Naive thymus-derived CD4-positive, alpha-beta T cell (primary cell): ENCODE results near the gene ACTR3C. TPM values are rescaled to one million over a fixed set of nuclear protein-coding genes. Genes with fewer than 3 reads are reported as not detected.

Experiments used
- ATAC-seq: fragments of 150-1000 bp; cut with Tn5 transposase; 2 replicates; pipeline ENCODE4 v1.10.0; 2021; ENCODE audit warnings: mild to moderate bottlenecking, moderate library complexity
- CTCF ChIA-PET: fragments of 350-600 bp; sonication (Branson Sonifier 250); formaldehyde crosslinking; loops from one replicate; lab custom pipeline; 2021; ENCODE audit warnings: antibody characterized with exemption; lab: Charles Lee
- POLR2A ChIA-PET: fragments of 350-600 bp; sonication (Branson Sonifier 250); formaldehyde crosslinking; loops from one replicate; lab custom pipeline; 2021; ENCODE audit warnings: antibody characterized with exemption, inconsistent platforms; lab: Charles Lee
- DNase-seq, 9 donors: peaks; one replicate each; pipeline versions ENCODE4 v3.0.0 to v3.0.0-alpha.2; 2020 to 2022; ENCODE audit warnings: mixed read lengths in 1 of 9
- H3K27ac ChIP-seq: one replicate; pipeline ENCODE4 v1.7.0; 2013; ENCODE audit warnings: mild to moderate bottlenecking, low read depth, low read length, moderate library complexity
- H3K27me3 ChIP-seq, 2 donors: one replicate each; pipeline ENCODE4 v1.7.0; 2013; ENCODE audit warnings: low read length in 2 of 2, mild to moderate bottlenecking in 2 of 2, moderate library complexity in 2 of 2; ENCODE audit not compliant: control insufficient read depth in 2 of 2, insufficient read depth in 2 of 2
- H3K36me3 ChIP-seq, 3 experiments: 1 replicate in 2 of 3; 2 replicates in 1 of 3; pipeline ENCODE4 v1.7.0; 2013; ENCODE audit warnings: low read length in 3 of 3, mild to moderate bottlenecking in 3 of 3, moderate library complexity in 1 of 3; ENCODE audit not compliant: insufficient read depth in 3 of 3, control insufficient read depth in 2 of 3
- H3K4me1 ChIP-seq, 2 donors: one replicate each; pipeline ENCODE4 v1.7.0; 2013; ENCODE audit warnings: low read length in 2 of 2, mild to moderate bottlenecking in 2 of 2, moderate library complexity in 1 of 2; ENCODE audit not compliant: control insufficient read depth in 2 of 2, insufficient read depth in 2 of 2
- H3K4me3 ChIP-seq: 2 replicates; pipeline ENCODE4 v1.7.0; 2013; ENCODE audit warnings: mild to moderate bottlenecking, low read length
- H3K9me3 ChIP-seq, 3 experiments: 1 replicate in 2 of 3; 2 replicates in 1 of 3; pipeline ENCODE4 v1.7.0; 2013; ENCODE audit warnings: low read length in 3 of 3; ENCODE audit not compliant: control insufficient read depth in 2 of 3
- H3K27ac Mint-ChIP-seq, 9 donors: one replicate each; pipeline ENCODE4 v1.8.0; 2020 to 2022; ENCODE audit warnings: mixed read lengths in 9 of 9, mild to moderate bottlenecking in 8 of 9, moderate library complexity in 5 of 9, inconsistent platforms in 2 of 9
- H3K27me3 Mint-ChIP-seq, 5 donors: one replicate each; pipeline ENCODE4 v1.8.0; 2021 to 2022; ENCODE audit warnings: mixed read lengths in 5 of 5, mild to moderate bottlenecking in 1 of 5
- H3K36me3 Mint-ChIP-seq, 5 donors: one replicate each; pipeline ENCODE4 v1.8.0; 2020 to 2022; ENCODE audit warnings: mixed read lengths in 5 of 5, mild to moderate bottlenecking in 3 of 5, inconsistent platforms in 1 of 5
- H3K4me1 Mint-ChIP-seq, 7 donors: one replicate each; pipeline ENCODE4 v1.8.0; 2020 to 2022; ENCODE audit warnings: mixed read lengths in 7 of 7, mild to moderate bottlenecking in 3 of 7, inconsistent platforms in 1 of 7
- H3K4me3 Mint-ChIP-seq, 10 donors: one replicate each; pipeline ENCODE4 v1.8.0; 2020 to 2022; ENCODE audit warnings: mild to moderate bottlenecking in 10 of 10, mixed read lengths in 10 of 10, moderate library complexity in 6 of 10, inconsistent platforms in 2 of 10
- H3K9me3 Mint-ChIP-seq, 11 donors: one replicate each; pipeline ENCODE4 v1.8.0; 2020 to 2022; ENCODE audit warnings: mixed read lengths in 11 of 11, mild to moderate bottlenecking in 4 of 11, inconsistent platforms in 1 of 11, moderate library complexity in 1 of 11
- intact Hi-C, 2 donors: fragments of 100-400 bp; cut with micrococcal nuclease; formaldehyde crosslinking; loops; one replicate each; pipeline ENCODE4 v1.15.1; 2023
- polyA plus RNA-seq, 2 donors: library from polyadenylated mRNA; unstranded; fragments of 300-500 nt; fragmentation: Illumina TruSeq; gene quantifications; one replicate each; pipeline ENCODE4 v1.2.3, GENCODE V29; 2021
- total RNA-seq, 6 experiments: library from RNA in 5 of 6; stranded (reverse) in 5 of 6; gene quantifications; 1 replicate in 5 of 6; 2 replicates in 1 of 6; pipeline ENCODE4 v1.2.3 and lab custom pipeline; 2021 to 2026

The ACTR3C gene
- total and polyA plus RNA-seq, 7 experiments from 2014 or later: 4.8 to 13.2 (median 8.5) TPM

DNA sequence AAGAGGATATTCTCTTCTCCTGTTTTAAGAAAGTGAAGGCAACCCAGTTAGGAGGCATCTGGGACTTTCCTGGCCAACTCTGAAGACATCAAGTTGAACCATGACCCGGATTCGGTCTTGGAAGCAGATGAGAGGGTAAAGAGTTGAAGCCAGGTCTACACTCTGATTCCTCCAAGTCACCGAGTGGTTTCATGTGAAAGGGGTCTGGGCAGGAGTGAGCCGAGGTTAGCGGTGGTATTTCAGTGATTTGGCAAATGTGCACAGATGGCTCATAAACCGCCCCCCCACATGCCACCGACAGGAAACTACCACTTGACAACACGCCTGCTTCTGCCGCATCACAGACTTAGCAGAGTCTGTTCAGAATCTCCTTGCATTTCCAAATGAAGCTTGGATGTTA, 33.9 kb upstream of the ACTR3C start:
- Histone ChIP-seq H3K4me1 (peaks cover 6 to 28% of the 10 kb centered on the region in 2 donors), H3K27ac (peak overlapping the region; percentile 72), H3K4me3 (peak overlapping the region; percentile 35), H3K9me3 (no peaks in the 10 kb centered on the region), H3K36me3 (no peaks in the 10 kb centered on the region), H3K27me3 (no peaks in the 10 kb centered on the region)
- POLR2A ChIA-PET: interaction anchor here (0.6 to 6.2 kb wide), 11 partner anchors 9 to 399 kb away, joined by 3 to 50 read pairs (median 6); partner anchors contain the start of genes GIMAP1 and REPIN1
- H3K4me1 Mint-ChIP-seq: peaks cover 17 to 49% (median 42%) of the 10 kb centered on the region in 7 donors
- ATAC-seq (peak; percentile 86), DNase-seq (peak in 7 of 9 donors; percentile 66 to 83 (median 74))
- H3K27me3 Mint-ChIP-seq: peaks cover 0 to 4% (median 0%) of the 10 kb centered on the region in 5 donors
- peak overlapping the region; percentile 85 to 93 (median 89) for H3K27ac Mint-ChIP-seq
- H3K9me3 Mint-ChIP-seq: peaks cover 0 to 2% (median 0%) of the 10 kb centered on the region in 11 donors
- H3K36me3 Mint-ChIP-seq: no peaks in the 10 kb centered on the region
- intact Hi-C loops: loop anchor here (1.0 to 5.0 kb wide), 7 partner anchors 10 to 398 kb away; partner anchors contain the start of genes GIMAP7 (in 2 of the 2), ZNF775 (in 2 of the 2), ACTR3C (in 1 of the 2) and GIMAP5 (in 1 of the 2)
- peak overlapping the region; percentile 47 to 85 (median 75) for H3K4me3 Mint-ChIP-seq
- CTCF ChIA-PET: interaction anchor here (0.6 to 1.7 kb wide), 5 partner anchors 11 to 60 kb away, joined by 3 to 5 read pairs (median 4); partner anchors contain the start of gene REPIN1

DNA sequence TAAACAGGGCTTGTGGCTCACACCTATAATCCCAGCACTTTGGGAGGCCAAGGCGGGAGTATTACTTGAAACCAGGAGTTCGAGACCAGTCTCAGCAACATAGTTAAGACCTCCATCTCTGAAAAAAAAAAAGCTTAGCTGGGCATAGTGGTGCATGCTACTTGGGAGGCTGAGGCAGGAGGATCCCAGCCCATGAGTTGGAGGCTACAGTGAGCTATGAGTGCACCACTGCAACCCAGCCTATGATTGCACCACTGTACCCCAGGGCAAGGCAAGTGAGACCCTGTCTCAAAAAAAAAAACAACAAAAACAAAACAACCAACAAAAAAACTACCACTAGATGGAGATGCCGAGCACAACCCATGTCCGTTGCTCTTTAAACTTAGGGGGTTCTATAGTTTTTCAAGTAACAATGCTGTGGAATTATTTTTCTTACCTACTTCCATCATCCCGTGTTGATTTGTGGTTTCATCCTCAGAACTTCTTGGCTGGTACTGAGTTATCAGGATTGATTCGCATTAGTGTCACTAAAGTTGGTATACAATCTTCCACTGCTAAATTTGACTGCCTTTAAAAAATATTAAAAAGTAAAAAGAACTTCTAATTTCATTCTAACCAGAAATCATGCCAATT, 33.0 kb upstream of the ACTR3C start:
- Mint-ChIP-seq H3K36me3 (no peaks in the 10 kb centered on the region), H3K4me1 (peaks cover 17 to 43% (median 41%) of the 10 kb centered on the region in 7 donors), H3K9me3 (peaks cover 0 to 2% (median 0%) of the 10 kb centered on the region in 11 donors), H3K27ac (peak overlapping the region in 6 of 9 donors; percentile 32 to 77 (median 36)), H3K27me3 (peaks cover 0 to 10% (median 0%) of the 10 kb centered on the region in 5 donors), H3K4me3 (peak overlapping the region in 4 of 10 donors; percentile 12 to 32 (median 22))
- ChIA-PET CTCF (interaction anchor here (0.6 to 2.0 kb wide), 11 partner anchors 10 to 422 kb away, joined by 3 to 17 read pairs (median 4); partner anchors contain the start of gene REPIN1), POLR2A (interaction anchor here (0.6 to 6.2 kb wide), 8 partner anchors 10 to 400 kb away, joined by 3 to 50 read pairs (median 6); partner anchors contain the start of gene REPIN1)
- Histone ChIP-seq H3K27me3 (no peaks in the 10 kb centered on the region), H3K4me3 (no peak overlapping the region), H3K27ac (peak overlapping the region; percentile 51), H3K4me1 (peaks cover 6 to 28% of the 10 kb centered on the region in 2 donors), H3K36me3 (no peaks in the 10 kb centered on the region), H3K9me3 (no peaks in the 10 kb centered on the region)
- intact Hi-C loops: loop anchor here (1.0 to 5.0 kb wide), 6 partner anchors 34 to 401 kb away; partner anchors contain the start of genes GIMAP7 (in 2 of the 2), ACTR3C (in 1 of the 2), GIMAP5 (in 1 of the 2) and LRRC61 (in 1 of the 2)
- peak; percentile 59 for ATAC-seq
- DNase-seq: peak in 7 of 9 donors; percentile 32 to 59 (median 53)

DNA sequence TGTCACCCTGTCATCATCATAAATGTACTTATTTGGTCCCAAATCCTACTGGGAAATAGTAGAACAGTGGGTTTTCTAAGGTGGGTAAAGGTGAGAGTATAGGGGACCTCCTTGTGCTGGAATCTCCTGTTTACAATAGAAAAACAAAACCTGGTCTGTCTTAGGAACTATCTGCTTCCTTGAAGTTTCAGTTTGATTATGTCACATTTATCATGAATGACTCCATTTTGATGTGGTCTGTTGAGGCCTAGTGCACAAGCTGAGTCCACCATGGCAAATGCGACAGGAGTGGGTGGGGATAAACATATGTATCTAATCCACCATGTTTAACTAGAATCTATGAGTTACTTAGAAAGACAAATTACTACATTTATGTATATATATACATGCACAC, 32.3 kb upstream of the ACTR3C start:
- no peaks in the 10 kb centered on the region for H3K9me3 ChIP-seq
- Mint-ChIP-seq H3K4me1 (peaks cover 17 to 43% (median 41%) of the 10 kb centered on the region in 7 donors), H3K9me3 (peaks cover 0 to 2% (median 0%) of the 10 kb centered on the region in 11 donors), H3K27me3 (peaks cover 0 to 13% (median 0%) of the 10 kb centered on the region in 5 donors), H3K4me3 (peak overlapping the region in 1 of 10 donors; percentile 19), H3K36me3 (no peaks in the 10 kb centered on the region), H3K27ac (peak overlapping the region in 3 of 9 donors; percentile 34 to 72 (median 38))
- no peak for ATAC-seq
- no peak overlapping the region for H3K27ac ChIP-seq
- POLR2A ChIA-PET: interaction anchor here (0.9 to 6.2 kb wide), 6 partner anchors 11 to 50 kb away, joined by 3 to 50 read pairs (median 6); partner anchors contain the start of gene REPIN1
- CTCF ChIA-PET: interaction anchor here (0.6 to 2.0 kb wide), 11 partner anchors 11 to 423 kb away, joined by 3 to 17 read pairs (median 3); a partner anchor contains a TSS
- no peaks in the 10 kb centered on the region for H3K27me3 ChIP-seq
- intact Hi-C loops: loop anchor here (1.0 to 5.0 kb wide), 6 partner anchors 33 to 402 kb away; partner anchors contain the start of genes GIMAP7 (in 2 of the 2), ACTR3C (in 1 of the 2), GIMAP5 (in 1 of the 2) and LRRC61 (in 1 of the 2)
- H3K4me3 ChIP-seq: no peak overlapping the region
- H3K4me1 ChIP-seq: peaks cover 6 to 28% of the 10 kb centered on the region in 2 donors
- H3K36me3 ChIP-seq: no peaks in the 10 kb centered on the region
- no peak for DNase-seq

DNA sequence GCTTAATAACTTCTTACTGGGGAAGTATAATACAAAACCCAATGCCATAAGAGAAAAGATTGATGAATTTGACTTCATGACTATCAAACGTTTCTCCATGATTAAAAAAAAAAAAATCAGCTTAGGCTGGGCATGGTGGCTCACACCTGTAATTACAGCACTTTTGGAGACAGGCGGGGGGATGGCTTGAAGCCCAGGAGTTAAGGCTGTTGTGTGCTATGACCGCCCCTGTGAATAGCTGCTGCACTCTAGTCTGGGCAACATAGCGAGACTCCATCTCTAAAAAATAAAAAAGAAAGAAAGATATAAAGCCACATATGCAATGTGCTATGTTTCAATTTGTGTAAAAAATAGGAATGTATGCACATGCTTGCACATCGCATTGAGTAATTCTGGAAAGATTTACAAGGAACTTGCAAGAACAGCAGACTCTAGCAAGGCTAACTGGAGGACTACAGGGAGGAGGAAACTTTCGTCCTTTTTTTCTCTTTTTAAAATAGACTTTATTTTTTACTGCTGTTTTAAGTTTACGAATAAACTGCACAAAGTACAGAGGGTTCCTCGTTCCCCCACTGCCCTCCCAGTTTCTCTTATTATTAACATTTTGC, 28.3 kb upstream of the ACTR3C start:
- no peaks in the 10 kb centered on the region for H3K36me3 ChIP-seq
- H3K4me3 ChIP-seq: no peak overlapping the region
- H3K27ac ChIP-seq: no peak overlapping the region
- CTCF ChIA-PET: no interaction called here
- H3K4me1 ChIP-seq: peaks cover 0 to 3% of the 10 kb centered on the region in 2 donors
- Mint-ChIP-seq H3K4me3 (no peak overlapping the region), H3K4me1 (peaks cover 0 to 11% (median 7%) of the 10 kb centered on the region in 7 donors), H3K36me3 (peaks cover 0 to under 1% (median 0%) of the 10 kb centered on the region in 5 donors), H3K27me3 (peaks cover 0 to 24% (median 1%) of the 10 kb centered on the region in 5 donors), H3K27ac (no peak overlapping the region), H3K9me3 (no peaks in the 10 kb centered on the region)
- POLR2A ChIA-PET: no interaction called here
- H3K9me3 ChIP-seq: no peaks in the 10 kb centered on the region
- DNase-seq (no peak), ATAC-seq (no peak)
- intact Hi-C loops: no loop called here
- no peaks in the 10 kb centered on the region for H3K27me3 ChIP-seq

DNA sequence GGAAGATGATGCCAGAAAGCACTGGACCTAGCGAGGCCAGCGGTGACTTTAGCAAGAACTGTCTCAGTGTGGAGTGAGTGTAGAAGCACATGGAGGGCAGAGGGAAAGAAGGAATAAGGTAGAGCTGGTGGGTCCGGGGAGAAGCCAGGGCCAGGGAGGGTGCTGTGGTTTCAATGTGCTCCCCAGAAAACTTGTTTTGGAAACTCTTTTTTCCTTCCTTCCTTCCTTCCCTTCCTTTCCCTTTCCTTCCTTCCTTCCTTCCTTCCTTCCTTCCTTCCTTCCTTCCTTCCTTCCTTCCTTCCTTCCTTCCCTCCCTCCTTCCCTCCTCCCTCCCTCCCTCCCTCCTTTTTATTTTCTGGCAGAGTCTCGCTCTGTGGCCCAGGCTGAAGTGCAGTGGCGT, 23.6 kb upstream of the ACTR3C start:
- Mint-ChIP-seq H3K4me3 (no peak overlapping the region), H3K27ac (no peak overlapping the region), H3K27me3 (peaks cover 4 to 57% (median 30%) of the 10 kb centered on the region in 5 donors), H3K4me1 (peaks cover 0 to 4% (median 3%) of the 10 kb centered on the region in 7 donors), H3K9me3 (peaks cover 0 to 20% (median 6%) of the 10 kb centered on the region in 11 donors), H3K36me3 (peaks cover 0 to 11% (median 3%) of the 10 kb centered on the region in 5 donors)
- no peak for ATAC-seq
- Histone ChIP-seq H3K4me1 (no peaks in the 10 kb centered on the region), H3K4me3 (no peak overlapping the region), H3K27me3 (no peaks in the 10 kb centered on the region), H3K9me3 (peaks cover 0 to 4% (median 0%) of the 10 kb centered on the region in 3 experiments), H3K27ac (no peak overlapping the region), H3K36me3 (no peaks in the 10 kb centered on the region)
- no peak for DNase-seq
- ChIA-PET CTCF (no interaction called here), POLR2A (no interaction called here)
- intact Hi-C loops: no loop called here

DNA sequence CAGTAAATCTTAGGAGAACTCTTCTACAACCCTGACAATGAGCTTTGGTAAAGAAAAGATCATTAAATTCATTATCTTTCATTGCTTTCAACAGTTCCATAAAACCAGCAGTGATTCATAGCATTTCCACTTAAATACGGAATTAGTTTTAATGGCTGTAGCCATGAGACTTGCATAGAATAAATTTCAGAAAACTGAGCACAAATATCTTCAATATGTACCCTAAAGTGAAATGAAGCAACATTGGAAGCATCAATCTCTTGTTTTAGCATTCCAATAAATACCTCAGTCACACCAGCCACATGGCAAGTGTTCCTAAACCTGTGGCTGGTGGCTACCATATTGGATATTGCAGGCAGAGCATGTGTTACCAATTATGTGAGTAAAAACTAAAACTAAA, 21.7 kb upstream of the ACTR3C start:
- no peak for DNase-seq
- Histone ChIP-seq H3K27ac (no peak overlapping the region), H3K9me3 (peaks cover 0 to 4% (median 0%) of the 10 kb centered on the region in 3 experiments), H3K27me3 (no peaks in the 10 kb centered on the region), H3K4me1 (no peaks in the 10 kb centered on the region), H3K4me3 (no peak overlapping the region), H3K36me3 (no peaks in the 10 kb centered on the region)
- Mint-ChIP-seq H3K9me3 (peaks cover 0 to 20% (median 6%) of the 10 kb centered on the region in 11 donors), H3K27me3 (peaks cover 6 to 63% (median 32%) of the 10 kb centered on the region in 5 donors), H3K4me3 (no peak overlapping the region), H3K4me1 (peaks cover 0 to 10% (median 5%) of the 10 kb centered on the region in 7 donors), H3K36me3 (peaks cover 0 to 12% (median 3%) of the 10 kb centered on the region in 5 donors), H3K27ac (no peak overlapping the region)
- ChIA-PET CTCF (interaction anchor here (0.6 kb wide), 2 partner anchors 10 to 145 kb away, joined by 3 to 4 read pairs; no protein-coding TSS in a partner anchor), POLR2A (no interaction called here)
- intact Hi-C loops: no loop called here
- ATAC-seq: no peak
